ENCODE data around the gene UBE2D1. TPM values are rescaled to one million over a fixed set of nuclear protein-coding genes. Genes with fewer than 3 reads are reported as not detected.

UBE2D1 gene
- total RNA-seq, 1 donor, result 20.3 TPM

GRCh38 chr10:58319599-58319998 lies 15.2 kb upstream of the UBE2D1 start:
- H3K27me3 ChIP-seq (ENCODE audit: insufficient read depth, low read length), result peaks cover 3% of the 10 kb centered on the region
- no peak overlapping the region for H3K4me3 ChIP-seq (ENCODE audit: insufficient read depth, low read length)
- H3K36me3 ChIP-seq (ENCODE audit: insufficient read depth, low read length), result no peaks in the 10 kb centered on the region
- H4K20me1 ChIP-seq (ENCODE audit: insufficient read depth, low read length), result no peaks in the 10 kb centered on the region
- no peak overlapping the region for H2AFZ ChIP-seq (ENCODE audit: low read length)
- TF ChIP-seq, protein P1, sequence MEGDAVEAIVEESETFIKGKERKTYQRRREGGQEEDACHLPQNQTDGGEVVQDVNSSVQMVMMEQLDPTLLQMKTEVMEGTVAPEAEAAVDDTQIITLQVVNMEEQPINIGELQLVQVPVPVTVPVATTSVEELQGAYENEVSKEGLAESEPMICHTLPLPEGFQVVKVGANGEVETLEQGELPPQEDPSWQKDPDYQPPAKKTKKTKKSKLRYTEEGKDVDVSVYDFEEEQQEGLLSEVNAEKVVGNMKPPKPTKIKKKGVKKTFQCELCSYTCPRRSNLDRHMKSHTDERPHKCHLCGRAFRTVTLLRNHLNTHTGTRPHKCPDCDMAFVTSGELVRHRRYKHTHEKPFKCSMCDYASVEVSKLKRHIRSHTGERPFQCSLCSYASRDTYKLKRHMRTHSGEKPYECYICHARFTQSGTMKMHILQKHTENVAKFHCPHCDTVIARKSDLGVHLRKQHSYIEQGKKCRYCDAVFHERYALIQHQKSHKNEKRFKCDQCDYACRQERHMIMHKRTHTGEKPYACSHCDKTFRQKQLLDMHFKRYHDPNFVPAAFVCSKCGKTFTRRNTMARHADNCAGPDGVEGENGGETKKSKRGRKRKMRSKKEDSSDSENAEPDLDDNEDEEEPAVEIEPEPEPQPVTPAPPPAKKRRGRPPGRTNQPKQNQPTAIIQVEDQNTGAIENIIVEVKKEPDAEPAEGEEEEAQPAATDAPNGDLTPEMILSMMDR (IDR thresholded peaks at IDR 0.05; ENCODE audit: extremely low read depth, low read depth, low read length), result no peak
- H3K4me1 ChIP-seq (ENCODE audit: insufficient read depth, low read length), result peaks cover 5% of the 10 kb centered on the region
- H3K79me2 ChIP-seq (ENCODE audit: insufficient read depth, low read length), result no peaks in the 10 kb centered on the region
- no peaks in the 10 kb centered on the region for H3K9me3 ChIP-seq (ENCODE audit: low read depth, low read length)
- no peak for DNase-seq (ENCODE audit: insufficient read length, low spot score, missing footprints)
- no peak overlapping the region for H3K4me2 ChIP-seq (ENCODE audit: insufficient read depth, low read length)
- H3K27ac ChIP-seq (ENCODE audit: low read depth, low read length), result no peak overlapping the region

DNA sequence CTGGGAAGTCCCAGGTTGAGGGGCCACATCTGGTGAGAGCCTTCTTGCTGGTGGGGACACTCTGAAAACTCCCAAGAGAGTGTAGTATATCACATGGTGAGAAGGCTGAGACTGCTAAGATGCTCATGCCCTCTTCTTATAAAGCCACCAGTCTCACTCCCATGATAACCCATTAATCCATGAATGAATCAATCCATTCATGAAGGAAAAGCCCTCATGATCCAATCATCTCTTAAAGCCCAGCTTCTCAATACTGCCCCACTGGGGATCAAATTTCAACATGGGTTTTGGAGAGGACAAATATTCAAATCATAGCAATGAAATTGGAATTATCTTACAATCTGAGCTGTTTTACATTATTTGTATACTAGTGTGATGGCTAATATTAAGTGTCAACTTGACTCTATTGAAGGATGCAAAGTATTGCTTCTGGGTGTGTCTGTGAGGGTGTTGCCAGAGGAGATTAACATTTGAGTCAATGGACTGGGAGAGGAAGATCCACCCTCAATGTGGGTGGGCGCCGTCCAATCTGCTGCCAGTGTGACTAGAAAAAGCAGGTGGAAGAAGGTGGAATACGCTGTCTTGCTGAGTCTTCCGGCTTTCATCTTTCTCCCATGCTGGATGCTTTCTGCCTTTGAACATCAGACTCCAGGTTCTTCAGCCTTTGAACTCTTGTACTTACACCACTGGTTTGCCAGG lies 14.3 kb upstream of the UBE2D1 start:
- peaks cover 5% of the 10 kb centered on the region for H3K4me1 ChIP-seq (ENCODE audit: insufficient read depth, low read length)
- H4K20me1 ChIP-seq (ENCODE audit: insufficient read depth, low read length), result no peaks in the 10 kb centered on the region
- no peak overlapping the region for H3K27ac ChIP-seq (ENCODE audit: low read depth, low read length)
- DNase-seq (ENCODE audit: insufficient read length, low spot score, missing footprints), result no peak
- peaks cover 3% of the 10 kb centered on the region for H3K27me3 ChIP-seq (ENCODE audit: insufficient read depth, low read length)
- TF ChIP-seq, protein P1 (IDR thresholded peaks at IDR 0.05; ENCODE audit: extremely low read depth, low read depth, low read length), result no peak
- H3K79me2 ChIP-seq (ENCODE audit: insufficient read depth, low read length), result no peaks in the 10 kb centered on the region
- no peaks in the 10 kb centered on the region for H3K9me3 ChIP-seq (ENCODE audit: low read depth, low read length)
- no peak overlapping the region for H3K4me2 ChIP-seq (ENCODE audit: insufficient read depth, low read length)
- no peak overlapping the region for H3K4me3 ChIP-seq (ENCODE audit: insufficient read depth, low read length)
- no peak overlapping the region for H2AFZ ChIP-seq (ENCODE audit: low read length)
- no peaks in the 10 kb centered on the region for H3K36me3 ChIP-seq (ENCODE audit: insufficient read depth, low read length)

DNA sequence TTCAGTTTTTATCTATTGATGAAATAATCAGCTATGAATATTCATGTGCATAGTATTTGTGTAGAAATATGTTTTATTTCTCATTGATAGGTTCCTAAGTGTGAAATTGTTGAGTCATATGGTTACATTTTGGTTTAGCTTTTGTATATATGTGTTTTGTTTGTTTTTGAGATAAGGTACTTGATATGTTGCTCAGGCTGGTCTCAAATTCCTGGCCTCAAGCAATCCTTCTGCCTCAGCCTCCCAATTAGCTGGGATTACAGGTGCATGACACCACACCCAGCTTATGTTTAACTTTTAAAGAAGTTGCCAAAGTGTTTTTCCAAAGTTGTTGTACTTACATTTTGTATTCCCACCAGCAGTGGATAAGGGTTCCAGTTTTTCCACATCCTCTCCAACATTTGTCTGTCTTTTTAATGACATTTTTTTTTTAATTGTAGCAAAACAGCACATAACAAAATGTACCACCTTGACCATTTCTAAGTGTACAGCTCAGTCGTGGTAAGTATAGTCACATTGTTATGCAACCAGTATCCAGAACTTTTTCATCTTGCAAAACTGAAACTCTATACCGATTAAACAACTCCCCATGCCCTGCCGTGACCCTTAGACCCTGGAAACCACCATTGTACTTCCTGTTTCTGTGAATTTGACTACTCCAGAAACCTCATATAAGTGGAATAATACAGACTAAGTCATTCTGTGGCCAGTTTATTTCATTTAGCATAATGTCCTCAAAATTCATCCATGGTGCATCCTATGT lies 12.6 kb upstream of the UBE2D1 start:
- Histone ChIP-seq H3K27ac (ENCODE audit: low read depth, low read length) (no peak overlapping the region), H3K4me1 (ENCODE audit: insufficient read depth, low read length) (peaks cover 5% of the 10 kb centered on the region), H3K27me3 (ENCODE audit: insufficient read depth, low read length) (no peaks in the 10 kb centered on the region), H4K20me1 (ENCODE audit: insufficient read depth, low read length) (no peaks in the 10 kb centered on the region), H3K4me3 (ENCODE audit: insufficient read depth, low read length) (no peak overlapping the region), H3K36me3 (ENCODE audit: insufficient read depth, low read length) (no peaks in the 10 kb centered on the region), H3K9me3 (ENCODE audit: low read depth, low read length) (no peaks in the 10 kb centered on the region), H3K4me2 (ENCODE audit: insufficient read depth, low read length) (peak overlapping the region; percentile 56), H2AFZ (ENCODE audit: low read length) (peak overlapping the region; percentile 74), H3K79me2 (ENCODE audit: insufficient read depth, low read length) (no peaks in the 10 kb centered on the region)
- DNase-seq (ENCODE audit: insufficient read length, low spot score, missing footprints), result no peak
- TF ChIP-seq, protein P1 (IDR thresholded peaks at IDR 0.05; ENCODE audit: extremely low read depth, low read depth, low read length), result no peak

- TF ChIP-seq, protein P1 (IDR thresholded peaks at IDR 0.05; ENCODE audit: extremely low read depth, low read depth, low read length), result no peak
- Histone ChIP-seq H3K9me3 (ENCODE audit: low read depth, low read length) (no peaks in the 10 kb centered on the region), H3K4me1 (ENCODE audit: insufficient read depth, low read length) (peaks cover 5% of the 10 kb centered on the region), H3K27ac (ENCODE audit: low read depth, low read length) (no peak overlapping the region), H3K4me3 (ENCODE audit: insufficient read depth, low read length) (no peak overlapping the region), H2AFZ (ENCODE audit: low read length) (peak overlapping the region; percentile 74), H3K79me2 (ENCODE audit: insufficient read depth, low read length) (no peaks in the 10 kb centered on the region), H4K20me1 (ENCODE audit: insufficient read depth, low read length) (no peaks in the 10 kb centered on the region), H3K27me3 (ENCODE audit: insufficient read depth, low read length) (no peaks in the 10 kb centered on the region), H3K4me2 (ENCODE audit: insufficient read depth, low read length) (peak overlapping the region; percentile 56), H3K36me3 (ENCODE audit: insufficient read depth, low read length) (no peaks in the 10 kb centered on the region)
- DNase-seq (ENCODE audit: insufficient read length, low spot score, missing footprints), result no peak
These were observed 12.0 kb upstream of the UBE2D1 start for GRCh38 chr10:58322835-58323209.

Measured in osteoblast (primary cell).